Vagina (tissue), 2 donors: ENCODE measurements around the gene SMCHD1. TPM values are rescaled to one million over a fixed set of nuclear protein-coding genes. Genes with fewer than 3 reads are reported as not detected.
"Not testable (repeated sequence)": the region's sequence is repeated elsewhere in the genome, so short reads cannot be mapped to it uniquely, and the experiment has no call there.

ENCODE experiments used
- DNase-seq, 2 donors: peaks; one replicate each; pipeline ENCODE4 v3.0.0-alpha.2; 2017; ENCODE audit errors: extremely low spot score in 2 of 2
- H3K27ac ChIP-seq: fragments of 200-600 bp; sonication (generic); one replicate; pipeline ENCODE4 v1.5.1; 2019
- H3K27me3 ChIP-seq: fragments of 200-600 bp; sonication (generic); one replicate; pipeline ENCODE4 v1.5.1; 2019
- H3K36me3 ChIP-seq, 2 donors: fragments of 200-600 bp; sonication (generic); one replicate each; pipeline ENCODE4 v1.5.1; 2017 to 2019
- H3K4me1 ChIP-seq: fragments of 200-600 bp; sonication (generic); one replicate; pipeline ENCODE4 v1.5.1; 2019
- H3K4me3 ChIP-seq, 2 donors: fragments of 200-600 bp; sonication (generic); 1 replicate in 1 of 2; 2 replicates in 1 of 2; pipeline ENCODE4 v1.5.1; 2016 to 2019
- H3K9me3 ChIP-seq: fragments of 200-600 bp; sonication (generic); one replicate; pipeline ENCODE4 v1.5.1; 2019
- CTCF ChIP-seq, 3 experiments: fragments of 450-650 bp in 2 of 3; fragments of 200-600 bp in 1 of 3; sonication (generic) in 1 of 3; IDR thresholded peaks; one replicate each; pipeline ENCODE4 v1.5.1; 2017 to 2019; ENCODE audit warnings: antibody characterized with exemption in 3 of 3, mild to moderate bottlenecking in 2 of 3, moderate library complexity in 2 of 3
- POLR2A ChIP-seq, 2 donors: fragments of 450-650 bp; IDR thresholded peaks; one replicate each; pipeline ENCODE4 v1.6.1; 2017; ENCODE audit warnings: antibody characterized with exemption in 2 of 2, mild to moderate bottlenecking in 2 of 2, moderate library complexity in 2 of 2
- POLR2AphosphoS5 ChIP-seq, 2 donors: sonication (generic); formaldehyde crosslinking; IDR thresholded peaks; one replicate each; pipeline ENCODE4 v1.9.0; 2017; ENCODE audit warnings: antibody characterized with exemption in 2 of 2, mild to moderate bottlenecking in 2 of 2, low read depth in 1 of 2; ENCODE audit not compliant: insufficient read depth in 1 of 2
- intact Hi-C: fragments of 100-400 bp; cut with DNase I; formaldehyde crosslinking; loops from one replicate; pipeline ENCODE4 v1.15.1; 2023
- total RNA-seq: library from RNA; depleted of rRNA; stranded (reverse); fragments of >200 nt; gene quantifications from one replicate; pipeline ENCODE4 v1.2.3, GENCODE V29; 2016

SMCHD1 gene
- total RNA-seq, 1 donor from 2014 or later, result 62.4 TPM

- H3K4me1 ChIP-seq, result no peaks in the 10 kb centered on the region
- no peak overlapping the region for H3K27ac ChIP-seq
- no peaks in the 10 kb centered on the region for H3K27me3 ChIP-seq
- H3K9me3 ChIP-seq, result no peaks in the 10 kb centered on the region
- peaks cover 0 to 74% of the 10 kb centered on the region in 2 donors for H3K36me3 ChIP-seq
- no peak for TF ChIP-seq POLR2AphosphoS5 (IDR thresholded peaks at IDR 0.05; ENCODE audit: insufficient read depth in 1 of 2, low read depth in 1 of 2)
- no peak for TF ChIP-seq CTCF (IDR thresholded peaks at IDR 0.05)
- TF ChIP-seq POLR2A (IDR thresholded peaks at IDR 0.05), result no peak
- DNase-seq, result no peak
- intact Hi-C loops, result no loop called here
- no peak overlapping the region for H3K4me3 ChIP-seq
These were observed 16.9 kb downstream of the SMCHD1 start for GRCh38 chr18:2672410-2672809.

- Histone ChIP-seq H3K27ac (no peak overlapping the region), H3K27me3 (no peaks in the 10 kb centered on the region), H3K36me3 (peaks cover 0 to 73% of the 10 kb centered on the region in 2 donors), H3K9me3 (no peaks in the 10 kb centered on the region), H3K4me3 (no peak overlapping the region), H3K4me1 (no peaks in the 10 kb centered on the region)
- no peak for TF ChIP-seq POLR2AphosphoS5 (IDR thresholded peaks at IDR 0.05; ENCODE audit: insufficient read depth in 1 of 2, low read depth in 1 of 2)
- no peak for TF ChIP-seq CTCF (IDR thresholded peaks at IDR 0.05)
- no peak for TF ChIP-seq POLR2A (IDR thresholded peaks at IDR 0.05)
- no peak for DNase-seq
- intact Hi-C loops, result no loop called here
These were observed 17.3 kb downstream of the SMCHD1 start for GRCh38 chr18:2672872-2673271.

- H3K4me1 ChIP-seq, H3K4me3 ChIP-seq, H3K9me3 ChIP-seq, intact Hi-C loops, H3K27me3 ChIP-seq, DNase-seq, H3K27ac ChIP-seq: not testable (repeated sequence)
- H3K36me3 ChIP-seq, result peaks cover 0 to 30% of the 10 kb centered on the region in 2 donors
These were observed 23.4 kb downstream of the SMCHD1 start for GRCh38 chr18:2678933-2679332.

- Histone ChIP-seq H3K27me3 (no peaks in the 10 kb centered on the region), H3K27ac (no peak overlapping the region), H3K9me3 (no peaks in the 10 kb centered on the region), H3K36me3 (peaks cover 0 to 18% of the 10 kb centered on the region in 2 donors), H3K4me1 (peaks cover 4% of the 10 kb centered on the region), H3K4me3 (no peak overlapping the region)
- TF ChIP-seq POLR2AphosphoS5 (IDR thresholded peaks at IDR 0.05; ENCODE audit: insufficient read depth in 1 of 2, low read depth in 1 of 2), result no peak
- no peak for TF ChIP-seq CTCF (IDR thresholded peaks at IDR 0.05)
- no peak for TF ChIP-seq POLR2A (IDR thresholded peaks at IDR 0.05)
- intact Hi-C loops, result no loop called here
- DNase-seq, result no peak
These were observed 24.8 kb downstream of the SMCHD1 start for GRCh38 chr18:2680216-2680792.

- H3K4me1 ChIP-seq, result peaks cover 4% of the 10 kb centered on the region
- H3K27ac ChIP-seq, result no peak overlapping the region
- H3K36me3 ChIP-seq, result peaks cover 0 to 21% of the 10 kb centered on the region in 2 donors
- H3K4me3 ChIP-seq, result no peak overlapping the region
- no peaks in the 10 kb centered on the region for H3K9me3 ChIP-seq
- no peaks in the 10 kb centered on the region for H3K27me3 ChIP-seq
- DNase-seq, result no peak
- intact Hi-C loops, result no loop called here
- no peak for TF ChIP-seq POLR2AphosphoS5 (IDR thresholded peaks at IDR 0.05; ENCODE audit: insufficient read depth in 1 of 2, low read depth in 1 of 2)
These were observed 26.6 kb downstream of the SMCHD1 start for GRCh38 chr18:2681993-2682603.

GRCh38 chr18:2683055-2683454, 27.5 kb downstream of the SMCHD1 start:
- Histone ChIP-seq H3K4me1 (peaks cover 4% of the 10 kb centered on the region), H3K36me3 (peaks cover 0 to 17% of the 10 kb centered on the region in 2 donors), H3K27me3 (no peaks in the 10 kb centered on the region), H3K4me3 (no peak overlapping the region), H3K9me3 (no peaks in the 10 kb centered on the region), H3K27ac (no peak overlapping the region)
- no peak for DNase-seq
- intact Hi-C loops, result no loop called here
- TF ChIP-seq POLR2A (IDR thresholded peaks at IDR 0.05) (no peak), POLR2AphosphoS5 (IDR thresholded peaks at IDR 0.05; ENCODE audit: insufficient read depth in 1 of 2, low read depth in 1 of 2) (no peak), CTCF (IDR thresholded peaks at IDR 0.05) (no peak)
